HTERT RPE-1 (cell line): ENCODE data around the gene GNAZ.

Source experiments
- in situ Hi-C: fragments of 300-500 bp; cut with MboI; formaldehyde crosslinking; loops from 4 replicates; pipeline ENCODE4 v1.14.3; 2020; ENCODE audit warnings: low sequenced_read_pairs

Gene GNAZ

GRCh38 chr22:23150762-23151161 is 80.4 kb downstream of the GNAZ start:
- in situ Hi-C loops: no loop called here

- in situ Hi-C loops: no loop called here
These were observed 81.5 kb downstream of the GNAZ start for GRCh38 chr22:23151827-23152226.

DNA sequence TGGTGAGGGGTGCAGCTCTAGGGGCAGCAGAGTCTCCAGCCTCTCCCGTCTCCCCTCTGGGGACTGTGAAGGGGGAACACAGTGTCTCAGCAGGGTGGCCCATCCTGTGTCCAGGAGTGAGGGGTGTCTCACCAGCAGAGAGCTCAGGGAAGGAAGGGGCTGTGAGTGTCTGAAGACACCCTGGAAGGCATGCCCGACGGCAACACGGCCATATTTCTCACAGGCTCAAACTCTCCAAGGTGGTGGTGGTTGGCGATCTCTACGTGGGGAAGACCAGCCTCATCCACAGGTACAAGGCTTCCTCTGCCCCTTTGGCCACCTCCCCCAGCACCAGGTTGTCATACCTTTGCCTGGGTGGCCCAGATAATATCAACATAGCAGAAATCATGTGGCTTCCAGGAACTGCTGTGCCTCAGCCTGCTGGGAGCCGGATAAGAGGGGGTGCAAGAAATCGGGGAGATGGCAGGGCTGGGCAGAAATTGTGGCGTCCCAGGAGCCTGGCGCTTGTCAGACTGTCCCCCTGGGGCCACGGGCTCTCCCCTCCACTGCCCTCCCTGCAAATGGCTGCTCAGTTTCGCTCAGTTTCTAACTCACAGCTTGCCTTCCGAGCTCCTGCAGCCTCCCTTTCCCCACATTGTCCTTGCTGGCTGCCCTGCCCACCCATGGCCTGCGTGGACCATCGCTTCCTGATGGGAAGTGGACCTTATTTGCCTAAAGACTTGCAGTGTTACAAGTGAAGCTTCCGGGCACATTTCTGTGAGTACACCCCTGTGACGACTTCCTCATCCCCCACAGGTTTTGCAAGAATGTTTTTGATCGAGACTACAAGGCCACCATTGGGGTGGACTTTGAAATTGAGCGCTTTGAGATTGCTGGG is 82.2 kb downstream of the GNAZ start:
- in situ Hi-C loops: no loop called here

DNA sequence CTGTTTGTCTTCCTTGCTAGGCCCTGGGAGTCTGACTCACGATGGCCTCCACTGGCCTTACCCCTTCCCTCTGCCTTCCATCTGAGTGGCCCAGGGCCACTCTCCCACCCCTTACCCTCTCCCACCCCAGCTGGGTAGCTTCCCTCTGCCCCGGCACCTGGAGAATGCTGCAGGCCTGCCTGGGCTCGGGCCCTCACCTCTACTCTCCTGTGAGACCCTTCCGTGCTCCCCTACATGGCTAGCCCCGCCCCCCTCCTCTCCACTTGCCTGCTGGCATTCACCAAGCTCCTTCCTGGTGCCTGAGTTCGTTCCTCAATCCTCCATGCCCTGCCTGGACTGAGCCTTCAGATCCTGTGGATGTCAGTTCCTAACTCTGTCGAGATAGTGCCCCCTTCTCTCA is 83.7 kb downstream of the GNAZ start:
- in situ Hi-C loops: no loop called here

DNA sequence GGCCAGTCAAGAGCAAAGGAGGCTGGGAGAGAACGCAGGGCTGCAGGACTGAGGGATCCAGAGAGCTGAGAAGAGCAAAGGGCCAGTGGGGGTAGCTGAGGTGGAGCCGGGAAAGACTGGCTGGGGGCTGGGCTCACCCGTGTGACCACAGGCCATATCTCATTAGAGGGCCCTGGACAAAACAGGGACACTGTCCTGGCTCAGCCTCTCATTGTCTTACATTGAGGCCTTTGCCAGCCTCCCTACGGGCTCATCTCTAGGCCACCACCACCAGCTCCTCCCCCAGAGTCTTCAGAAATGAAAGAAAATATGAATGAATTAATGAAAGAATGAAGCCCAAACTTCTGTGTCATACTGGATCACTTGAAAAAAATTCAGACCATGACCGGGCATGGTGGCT is 84.1 kb downstream of the GNAZ start:
- in situ Hi-C loops: no loop called here

DNA sequence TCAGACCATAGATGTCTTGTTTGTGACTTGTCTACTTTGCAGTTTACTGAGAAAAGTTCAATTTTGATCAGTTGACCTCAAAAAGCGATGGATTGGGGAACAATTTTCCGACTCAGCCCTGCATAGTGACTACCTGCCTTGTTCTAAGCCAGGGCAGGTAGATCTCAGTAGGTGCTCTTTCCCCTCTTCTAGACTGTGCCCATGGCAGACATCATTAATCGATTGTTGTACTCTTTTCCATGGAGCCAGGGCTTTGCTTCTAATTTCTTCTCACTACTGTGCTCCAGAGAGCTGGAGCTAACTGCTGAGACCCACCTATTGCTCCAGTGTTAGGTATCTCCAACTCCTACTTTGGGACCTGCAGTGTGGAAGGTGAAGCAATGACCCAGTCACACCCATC is 84.8 kb downstream of the GNAZ start:
- in situ Hi-C loops: no loop called here

DNA sequence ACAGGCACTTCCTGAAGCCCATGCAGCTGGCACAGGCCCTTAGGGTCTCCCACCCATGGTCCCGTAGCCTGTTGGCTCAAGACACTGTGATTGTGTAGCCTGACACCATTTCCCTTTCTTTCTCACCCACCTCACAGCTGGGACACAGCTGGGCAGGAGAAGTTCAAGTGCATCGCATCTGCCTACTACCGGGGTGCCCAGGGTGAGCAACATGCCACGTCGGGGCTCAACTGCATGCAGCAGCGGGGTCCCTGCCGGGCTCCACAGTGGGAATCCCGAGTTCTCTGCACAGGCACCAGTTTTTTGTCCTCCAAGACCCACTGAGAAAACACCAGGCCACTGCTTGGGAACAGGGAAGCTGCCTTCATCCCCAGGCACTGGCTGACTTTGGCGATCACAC is 85.5 kb downstream of the GNAZ start:
- in situ Hi-C loops: no loop called here

GRCh38 chr22:23156286-23156685 is 86.0 kb downstream of the GNAZ start:
- in situ Hi-C loops: no loop called here

- in situ Hi-C loops: no loop called here
These were observed 87.5 kb downstream of the GNAZ start for GRCh38 chr22:23157560-23158515.

- in situ Hi-C loops: no loop called here
These were observed 88.4 kb downstream of the GNAZ start for GRCh38 chr22:23158516-23159290.

DNA sequence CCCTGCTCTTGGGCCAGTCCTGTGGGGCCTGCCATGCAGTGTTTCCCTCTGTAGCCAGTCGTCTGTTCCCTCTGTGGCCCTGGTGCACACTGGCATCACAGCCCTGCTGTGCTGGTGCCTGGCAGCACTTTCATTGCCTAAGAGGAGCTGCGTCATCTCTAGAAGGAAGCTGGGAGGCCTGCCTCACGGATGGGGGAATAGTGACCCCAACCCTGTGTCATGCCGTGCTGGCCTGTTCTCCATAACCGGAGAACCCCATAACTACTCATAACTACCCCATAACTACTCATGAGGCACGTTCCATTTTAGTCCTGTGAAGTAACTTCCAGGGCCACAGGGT is 88.9 kb downstream of the GNAZ start:
- in situ Hi-C loops: no loop called here

DNA sequence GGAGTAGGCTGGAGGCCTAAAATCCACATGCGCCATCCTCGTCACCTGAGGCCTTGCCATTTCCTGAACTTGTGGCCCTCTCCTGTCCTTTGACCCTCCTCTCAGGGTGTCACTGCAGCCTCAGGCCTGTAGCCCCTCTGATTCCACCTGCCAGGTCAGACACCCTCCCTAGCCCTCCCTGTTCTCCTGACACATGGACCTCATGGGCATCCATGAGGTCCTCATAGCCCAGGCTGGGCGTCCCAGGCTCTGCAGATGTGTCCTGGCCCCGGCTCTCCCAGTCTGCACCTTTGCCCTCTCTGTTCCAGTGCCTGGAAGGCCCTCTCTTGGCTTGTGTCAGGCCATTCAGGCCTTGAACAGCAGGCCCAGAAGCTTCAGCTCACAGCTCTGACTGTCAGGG is 90.7 kb downstream of the GNAZ start:
- in situ Hi-C loops: no loop called here

DNA sequence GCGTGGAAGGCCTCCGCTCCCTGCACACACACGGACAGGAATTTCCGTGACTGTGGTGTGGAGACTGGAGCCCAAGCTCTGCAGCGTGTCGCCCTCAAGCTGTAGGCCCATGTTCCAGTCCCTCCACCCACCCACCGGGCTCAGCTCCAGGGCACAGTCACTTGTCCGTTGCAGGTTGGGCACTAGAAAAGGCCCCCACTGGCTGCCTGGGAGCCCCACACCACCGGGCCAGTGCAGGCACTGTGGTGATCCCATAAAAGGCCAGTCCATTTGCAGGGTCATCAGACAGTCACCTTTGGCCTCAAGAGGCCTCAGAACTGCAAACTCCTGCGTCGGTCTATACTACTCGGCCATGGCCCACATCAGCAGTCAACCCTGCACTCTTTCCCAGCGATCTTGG is 91.3 kb downstream of the GNAZ start:
- in situ Hi-C loops: no loop called here

- in situ Hi-C loops: no loop called here
These were observed 93.3 kb downstream of the GNAZ start for GRCh38 chr22:23163665-23164064.

DNA sequence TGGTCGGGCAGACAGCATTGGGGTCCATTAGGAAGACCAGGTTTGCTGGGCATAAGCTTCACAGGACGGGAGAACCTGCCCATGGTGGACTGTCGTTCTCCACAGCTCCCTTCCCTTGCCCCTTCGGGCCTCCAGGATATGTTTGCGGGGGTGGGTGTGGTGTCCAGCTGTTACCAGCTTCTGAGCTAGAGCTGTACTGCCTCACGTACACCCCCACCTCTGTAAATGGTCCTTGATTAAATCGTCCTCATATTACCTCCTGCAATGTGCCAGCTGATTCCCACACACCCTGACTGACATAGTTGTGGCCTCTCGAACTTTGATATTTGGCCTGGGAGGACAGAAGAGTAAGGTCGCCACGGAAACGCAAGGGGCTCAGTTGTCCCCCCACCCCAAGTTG is 93.8 kb downstream of the GNAZ start:
- in situ Hi-C loops: no loop called here

DNA sequence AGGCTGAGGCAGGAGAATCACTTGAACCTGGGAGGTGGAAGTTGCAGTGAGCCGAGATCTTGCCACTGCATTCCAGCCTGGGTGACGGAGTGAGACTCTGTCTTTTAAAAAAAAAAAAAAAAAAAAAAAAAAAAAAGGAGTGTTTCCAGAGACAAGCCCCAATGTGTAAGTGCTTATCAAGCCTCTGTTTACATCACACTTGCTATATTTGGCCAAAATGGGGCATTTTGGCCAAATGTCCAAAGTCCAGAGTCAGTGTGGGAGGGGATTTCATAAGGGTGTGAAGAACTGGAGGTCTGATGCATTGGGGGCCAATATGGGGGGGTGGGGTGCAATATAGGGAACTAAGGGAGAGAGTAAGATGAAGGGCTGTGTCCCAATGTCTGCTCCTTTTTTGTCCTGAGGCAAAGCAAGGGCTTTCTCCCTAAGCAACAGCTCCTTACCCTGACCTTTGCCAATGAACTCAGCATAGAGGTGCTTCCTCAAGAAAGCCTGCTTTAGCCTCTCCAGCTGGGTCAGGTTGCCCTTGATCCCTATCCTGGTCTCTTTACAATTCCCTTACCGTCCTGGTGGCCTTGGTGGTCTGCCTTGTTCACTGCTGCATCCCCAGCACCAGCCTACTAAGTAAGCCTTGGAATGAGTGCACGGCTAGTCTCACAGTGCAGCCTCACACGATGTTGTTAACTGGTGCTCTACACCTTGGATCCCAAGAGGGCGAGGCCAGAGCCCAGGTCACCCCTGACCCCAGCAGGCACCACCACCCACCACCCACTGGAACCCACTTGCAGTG is 95.9 kb downstream of the GNAZ start:
- in situ Hi-C loops: no loop called here

GRCh38 chr22:23166841-23167616 is 96.7 kb downstream of the GNAZ start:
- in situ Hi-C loops: no loop called here

GRCh38 chr22:23168391-23169042 is 98.2 kb downstream of the GNAZ start:
- in situ Hi-C loops: no loop called here

- in situ Hi-C loops: no loop called here
These were observed 98.7 kb downstream of the GNAZ start for GRCh38 chr22:23169043-23169406.
